Activated T-cell treated with anti-CD3 and anti-CD28 coated beads for 24 hours (primary cell): ENCODE measurements around the gene RASGRP3.

Source experiments
- DNase-seq: peaks from one replicate; pipeline ENCODE4 v3.0.0-alpha.2; 2020; ENCODE audit warnings: low read depth

Gene RASGRP3

GRCh38 chr2:33492399-33493134, 16.1 kb downstream of the RASGRP3 start:
- no peak for DNase-seq

GRCh38 chr2:33494155-33494779, 17.8 kb downstream of the RASGRP3 start:
- no peak for DNase-seq

GRCh38 chr2:33494877-33495641, 18.6 kb downstream of the RASGRP3 start:
- no peak for DNase-seq

- no peak for DNase-seq
These were observed 19.2 kb downstream of the RASGRP3 start for GRCh38 chr2:33495683-33496082.

- DNase-seq: no peak
These were observed 19.7 kb downstream of the RASGRP3 start for GRCh38 chr2:33496150-33496549.

- no peak for DNase-seq
These were observed 20.3 kb downstream of the RASGRP3 start for GRCh38 chr2:33496726-33497125.

- no peak for DNase-seq
These were observed 20.8 kb downstream of the RASGRP3 start for GRCh38 chr2:33497221-33497650.

- DNase-seq: no peak
These were observed 22.0 kb downstream of the RASGRP3 start for GRCh38 chr2:33498291-33498956.

- DNase-seq: no peak
These were observed 23.7 kb downstream of the RASGRP3 start for GRCh38 chr2:33500177-33500576.

- no peak for DNase-seq
These were observed 25.6 kb downstream of the RASGRP3 start for GRCh38 chr2:33502025-33502424.

GRCh38 chr2:33503002-33503401, 26.6 kb downstream of the RASGRP3 start:
- DNase-seq: no peak

- DNase-seq: no peak
These were observed 29.5 kb downstream of the RASGRP3 start for GRCh38 chr2:33505966-33506365.

GRCh38 chr2:33509908-33510585, 33.6 kb downstream of the RASGRP3 start:
- DNase-seq: no peak

GRCh38 chr2:33510586-33510968, 34.1 kb downstream of the RASGRP3 start:
- no peak for DNase-seq

GRCh38 chr2:33511141-33511540, 34.7 kb downstream of the RASGRP3 start:
- no peak for DNase-seq

GRCh38 chr2:33512112-33512511, 35.7 kb downstream of the RASGRP3 start:
- no peak for DNase-seq

- no peak for DNase-seq
These were observed 37.0 kb downstream of the RASGRP3 start for GRCh38 chr2:33513480-33513879.

- DNase-seq: no peak
These were observed 40.1 kb downstream of the RASGRP3 start for GRCh38 chr2:33516456-33516995.

- DNase-seq: no peak
These were observed 41.8 kb downstream of the RASGRP3 start for GRCh38 chr2:33518200-33518599.

- no peak for DNase-seq
These were observed 42.5 kb downstream of the RASGRP3 start for GRCh38 chr2:33518929-33519328.

- DNase-seq: no peak
These were observed 45.4 kb downstream of the RASGRP3 start for GRCh38 chr2:33521791-33522281.
